ENCODE results near the gene SOCS3. TPM values are rescaled to one million over a fixed set of nuclear protein-coding genes. Genes with fewer than 3 reads are reported as not detected.

SOCS3 gene
- total RNA-seq, 2 experiments from 2014 or later = not detected

DNA sequence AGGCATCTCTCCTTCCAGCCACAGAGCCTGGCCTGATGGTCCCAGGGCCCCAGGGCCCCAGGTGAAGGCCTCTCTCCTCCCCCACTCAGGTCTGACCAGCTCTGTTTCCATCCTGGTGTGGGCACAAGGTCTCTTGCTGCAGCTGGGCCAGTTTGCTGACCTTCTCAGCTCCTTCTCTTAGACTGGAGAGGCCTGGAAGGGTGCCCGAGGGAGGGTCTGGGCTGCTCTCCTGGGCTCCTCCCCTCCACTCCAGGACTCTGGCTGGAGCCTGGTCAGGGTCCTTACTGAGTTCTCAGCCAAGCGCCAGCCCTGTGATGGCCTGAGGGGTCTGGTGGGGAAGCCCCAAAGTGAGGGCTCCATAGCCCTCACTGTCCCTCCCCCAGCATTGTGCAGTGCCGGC lies 12.4 kb downstream of the SOCS3 start:
- Histone ChIP-seq H3K9me2 (ENCODE audit: insufficient read depth, low read length) (no peaks in the 10 kb centered on the region), H3K79me2 (ENCODE audit: insufficient read depth, low read depth, low read length) (no peaks in the 10 kb centered on the region), H2AFZ (ENCODE audit: low read length) (no peak overlapping the region), H3K27ac (ENCODE audit: low read depth, low read length, poor library complexity, severe bottlenecking) (no peak overlapping the region), H3K4me2 (ENCODE audit: low read length) (no peak overlapping the region), H3K4me3 (ENCODE audit: low read depth, low read length, poor library complexity, severe bottlenecking) (no peak overlapping the region), H4K20me1 (ENCODE audit: insufficient read depth, low read length) (no peaks in the 10 kb centered on the region; the same call in 1 of the 2 replicates), H3K36me3 (ENCODE audit: insufficient read depth, low read length) (no peaks in the 10 kb centered on the region), H3K9me3 (ENCODE audit: low read length) (no peaks in the 10 kb centered on the region; the same call in 1 of the 2 replicates), H3K4me1 (ENCODE audit: insufficient read depth, low read length, poor library complexity, severe bottlenecking) (peaks cover 32% of the 10 kb centered on the region)
- CTCF ChIA-PET (ENCODE audit: unreplicated experiment) = interaction anchor here (0.6 kb wide), 1 partner anchor 439 kb away, joined by 3 read pairs; no protein-coding TSS in a partner anchor
- intact Hi-C loops (cut with micrococcal nuclease; ENCODE audit: unreplicated experiment) = no loop called here
- DNase-seq (ENCODE audit: low spot score) = no peak
- POLR2A ChIA-PET = no interaction called here
- BruUV-seq (replicated peaks) = no TSS peak
- TF ChIP-seq EZH2phosphoT487 (IDR thresholded peaks at IDR 0.05; ENCODE audit: borderline replicate concordance, low read depth, low read length) (no peak), CTCF (conservative IDR thresholded peaks at IDR 0.05; ENCODE audit: low read length) (no peak)

DNA sequence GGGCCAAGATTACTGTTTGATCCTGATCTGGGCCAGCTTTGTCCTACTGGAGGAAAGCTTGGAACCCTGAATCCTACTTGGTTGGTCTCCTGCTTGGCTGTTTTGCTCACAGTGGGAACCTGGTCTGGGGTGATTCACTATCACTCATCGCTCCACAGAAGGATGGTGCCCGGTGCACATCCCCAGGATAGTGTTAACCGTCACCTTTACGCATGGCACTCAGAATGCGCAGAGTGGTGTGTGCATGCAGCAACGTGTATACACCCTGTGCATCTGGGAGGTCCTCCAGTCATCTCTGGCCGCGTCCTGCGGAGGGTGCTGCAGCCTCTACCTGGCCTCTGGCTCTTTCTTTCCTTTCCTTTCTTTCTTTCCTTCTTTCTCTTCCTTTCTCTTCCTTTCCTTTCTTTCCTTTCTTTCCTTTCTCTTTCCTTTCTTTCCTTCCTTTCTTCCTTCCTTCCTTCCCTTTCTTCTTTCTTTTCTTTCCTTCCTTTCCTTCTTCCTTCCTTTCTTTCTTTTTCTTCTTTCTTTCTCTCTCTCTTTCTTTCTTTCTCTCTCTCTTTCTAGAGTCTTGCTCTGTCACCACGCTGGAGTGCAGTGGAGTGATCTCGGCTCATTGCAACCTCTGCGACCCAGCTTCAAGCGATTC lies 13.1 kb downstream of the SOCS3 start:
- BruUV-seq (replicated peaks) = no TSS peak
- H3K9me2 ChIP-seq (ENCODE audit: insufficient read depth, low read length) = no peaks in the 10 kb centered on the region
- H2AFZ ChIP-seq (ENCODE audit: low read length) = no peak overlapping the region
- H3K79me2 ChIP-seq (ENCODE audit: insufficient read depth, low read depth, low read length) = no peaks in the 10 kb centered on the region
- no peak overlapping the region for H3K4me3 ChIP-seq (ENCODE audit: low read depth, low read length, poor library complexity, severe bottlenecking)
- no peaks in the 10 kb centered on the region; the same call in 1 of the 2 replicates for H4K20me1 ChIP-seq (ENCODE audit: insufficient read depth, low read length)
- ChIA-PET POLR2A (no interaction called here), CTCF (ENCODE audit: unreplicated experiment) (no interaction called here)
- H3K9me3 ChIP-seq (ENCODE audit: low read length) = no peaks in the 10 kb centered on the region; the same call in 1 of the 2 replicates
- no peak overlapping the region for H3K27ac ChIP-seq (ENCODE audit: low read depth, low read length, poor library complexity, severe bottlenecking)
- peaks cover 27% of the 10 kb centered on the region for H3K4me1 ChIP-seq (ENCODE audit: insufficient read depth, low read length, poor library complexity, severe bottlenecking)
- intact Hi-C loops (cut with micrococcal nuclease; ENCODE audit: unreplicated experiment) = no loop called here
- no peak overlapping the region for H3K4me2 ChIP-seq (ENCODE audit: low read length)
- H3K36me3 ChIP-seq (ENCODE audit: insufficient read depth, low read length) = no peaks in the 10 kb centered on the region
- DNase-seq (ENCODE audit: low spot score) = no peak
- no peak for TF ChIP-seq EZH2phosphoT487 (IDR thresholded peaks at IDR 0.05; ENCODE audit: borderline replicate concordance, low read depth, low read length)
- 0 out of 2 replicates have a peak, but pooled peaks have one; percentile 16 for TF ChIP-seq CTCF (conservative IDR thresholded peaks at IDR 0.05; ENCODE audit: low read length)

- Histone ChIP-seq H3K4me2 (ENCODE audit: low read length) (no peak overlapping the region), H3K36me3 (ENCODE audit: insufficient read depth, low read length) (no peaks in the 10 kb centered on the region), H3K4me1 (ENCODE audit: insufficient read depth, low read length, poor library complexity, severe bottlenecking) (peaks cover 27% of the 10 kb centered on the region), H3K9me3 (ENCODE audit: low read length) (no peaks in the 10 kb centered on the region; the same call in 1 of the 2 replicates), H3K4me3 (ENCODE audit: low read depth, low read length, poor library complexity, severe bottlenecking) (no peak overlapping the region), H3K27ac (ENCODE audit: low read depth, low read length, poor library complexity, severe bottlenecking) (no peak overlapping the region), H2AFZ (ENCODE audit: low read length) (no peak overlapping the region), H3K79me2 (ENCODE audit: insufficient read depth, low read depth, low read length) (no peaks in the 10 kb centered on the region), H3K9me2 (ENCODE audit: insufficient read depth, low read length) (no peaks in the 10 kb centered on the region), H4K20me1 (ENCODE audit: insufficient read depth, low read length) (no peaks in the 10 kb centered on the region; the same call in 1 of the 2 replicates)
- CTCF ChIA-PET (ENCODE audit: unreplicated experiment) = no interaction called here
- no peak for TF ChIP-seq CTCF (conservative IDR thresholded peaks at IDR 0.05; ENCODE audit: low read length)
- no peak for TF ChIP-seq EZH2phosphoT487 (IDR thresholded peaks at IDR 0.05; ENCODE audit: borderline replicate concordance, low read depth, low read length)
- intact Hi-C loops (cut with micrococcal nuclease; ENCODE audit: unreplicated experiment) = no loop called here
- BruUV-seq (replicated peaks) = no TSS peak
- DNase-seq (ENCODE audit: low spot score) = no peak
- POLR2A ChIA-PET = interaction anchor here (0.5 to 1.2 kb wide), 2 partner anchors 24 to 33 kb away, joined by 4 read pairs; no protein-coding TSS in a partner anchor
Observed at GRCh38 chr17:78345791-78346494, 13.9 kb downstream of the SOCS3 start.

All from OCI-LY7 (cell line).